Globus pallidus (tissue), 1 donor: ENCODE measurements around the gene TMEM42.

ENCODE experiments used
- DNase-seq: peaks from one replicate; pipeline ENCODE4 v3.0.0-alpha.2; 2015; ENCODE audit warnings: low spot score

The TMEM42 gene

GRCh38 chr3:44910693-44911092, 49.0 kb downstream of the TMEM42 start:
- no peak for DNase-seq

GRCh38 chr3:44913868-44914468, 52.3 kb downstream of the TMEM42 start:
- peak; percentile 52 for DNase-seq

DNA sequence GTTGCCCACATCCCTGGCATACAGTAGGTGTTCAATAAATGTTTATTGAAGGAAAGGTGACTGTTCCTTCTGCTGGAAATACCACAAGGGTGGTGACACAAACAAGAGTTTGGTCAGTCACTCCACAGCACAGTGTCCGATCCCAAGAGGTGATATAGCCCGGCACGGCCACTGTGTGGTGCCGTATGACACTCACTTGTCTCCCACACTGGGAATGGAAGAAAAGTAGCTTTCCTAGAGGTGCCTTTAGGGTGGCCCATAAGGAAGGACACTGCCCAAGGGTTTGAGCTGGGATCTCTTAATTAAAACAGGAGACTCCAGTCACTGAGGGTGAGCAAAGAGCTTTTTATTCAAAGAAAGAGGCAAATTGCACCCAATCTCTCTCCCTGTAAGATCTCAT, 53.2 kb downstream of the TMEM42 start:
- DNase-seq, result no peak
